HUES48 (cell line): Measurements from ENCODE around the gene RPS8.
A peak's percentile ranks its signal among the peaks of the same experiment; 100 is the strongest.
"Not testable (repeated sequence)": the region's sequence is repeated elsewhere in the genome, so short reads cannot be mapped to it uniquely, and the experiment has no call there.

Source experiments
- H3K27ac ChIP-seq: one replicate; pipeline ENCODE4 v1.7.0; 2013; ENCODE audit warnings: low read depth, low read length, inconsistent platforms
- H3K27me3 ChIP-seq: 2 replicates; pipeline ENCODE4 v1.6.1; 2013; ENCODE audit warnings: mild to moderate bottlenecking, low read length; ENCODE audit not compliant: control insufficient read depth, insufficient read depth
- H3K36me3 ChIP-seq: 2 replicates; pipeline ENCODE4 v1.6.1; 2013; ENCODE audit warnings: low read length; ENCODE audit not compliant: control insufficient read depth, insufficient read depth
- H3K4me1 ChIP-seq: 2 replicates; pipeline ENCODE4 v1.6.1; 2013; ENCODE audit warnings: mild to moderate bottlenecking, low read length; ENCODE audit not compliant: control insufficient read depth, insufficient read depth
- H3K4me3 ChIP-seq: 2 replicates; pipeline ENCODE4 v1.5.1; 2013; ENCODE audit warnings: mild to moderate bottlenecking, low read depth, low read length
- H3K9ac ChIP-seq: 2 replicates; pipeline ENCODE4 v1.6.1; 2013; ENCODE audit warnings: mild to moderate bottlenecking, low read depth, low read length, moderate library complexity
- H3K9me3 ChIP-seq: 2 replicates; pipeline ENCODE4 v1.6.1; 2013; ENCODE audit warnings: low read length; ENCODE audit not compliant: control insufficient read depth, insufficient read depth

Gene RPS8

DNA sequence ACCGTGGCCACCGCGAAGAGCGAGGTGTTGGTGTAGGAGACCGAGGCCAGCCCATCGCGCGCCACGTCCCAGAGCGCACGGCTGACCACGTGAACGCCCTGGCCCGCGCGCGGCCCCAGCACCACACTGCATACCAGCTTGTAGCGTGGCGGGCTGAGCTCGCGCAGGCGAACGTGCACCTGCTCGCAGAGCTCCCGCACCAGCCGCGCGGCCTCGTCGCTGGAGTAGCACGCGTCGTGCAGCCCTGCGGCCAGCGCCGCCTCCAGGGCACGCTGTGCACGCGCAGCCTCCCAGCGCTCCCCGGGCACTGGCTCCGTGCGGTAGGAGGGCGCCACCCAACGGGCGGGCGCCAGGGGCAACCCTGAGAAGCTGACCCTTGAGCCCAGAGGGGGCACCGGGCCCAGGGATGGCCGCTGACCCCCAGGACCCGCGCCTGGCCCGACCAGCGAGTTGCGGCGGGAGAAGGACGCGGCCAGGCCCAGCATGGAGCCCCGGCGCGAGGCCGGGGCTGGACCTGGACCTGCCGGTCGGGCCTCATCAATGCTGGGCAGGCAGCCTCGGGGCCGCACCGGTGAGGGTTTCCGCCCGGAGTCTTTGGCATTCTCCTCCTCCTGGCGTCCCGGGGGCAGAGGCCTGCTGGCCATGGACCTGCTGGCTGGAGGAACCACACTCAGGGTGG is 30.8 kb downstream of the RPS8 start:
- Histone ChIP-seq H3K36me3 (peaks cover 40% of the 10 kb centered on the region), H3K4me3 (no peak overlapping the region), H3K9ac (no peak overlapping the region), H3K27me3 (no peaks in the 10 kb centered on the region), H3K4me1 (peaks cover 33% of the 10 kb centered on the region), H3K9me3 (no peaks in the 10 kb centered on the region), H3K27ac (peak overlapping the region; percentile 98)

DNA sequence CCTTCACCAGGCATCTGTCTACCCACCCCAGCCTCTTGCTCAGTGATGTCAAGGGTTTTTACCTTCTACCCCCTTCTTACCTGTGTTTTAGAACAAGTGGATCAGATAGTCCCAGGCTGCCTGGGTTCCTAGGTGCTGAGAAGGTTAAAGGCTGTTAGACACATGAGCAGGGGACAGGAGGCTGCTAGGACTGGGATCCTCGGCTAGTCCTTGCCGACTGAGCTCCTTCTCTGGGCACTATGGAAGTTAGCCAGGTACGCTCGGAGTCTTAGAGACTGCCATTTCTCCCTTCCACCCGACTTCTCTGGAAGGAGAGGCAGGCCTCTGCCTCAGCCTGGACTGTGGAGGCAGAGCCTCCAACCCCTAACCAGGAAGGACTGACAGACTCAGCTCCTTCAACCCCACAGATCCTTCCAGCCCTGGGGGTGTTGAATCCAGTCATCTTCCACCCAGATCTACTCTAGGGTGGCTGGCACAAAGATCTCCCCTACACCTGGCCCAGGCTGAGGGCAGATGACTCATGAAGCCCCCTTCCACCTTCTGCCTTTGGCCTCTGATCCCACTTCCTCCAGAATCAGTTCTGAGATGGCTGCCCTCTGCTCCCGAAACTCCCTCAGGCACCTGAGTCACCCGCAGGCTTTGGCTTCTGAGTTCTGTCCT is 31.5 kb downstream of the RPS8 start, which contains the start of gene DYNLT4:
Gene DYNLT4, minus strand, starts transcription at position 648 of the 660 bp plus-strand sequence. CDS start 683 bp downstream, outside the sequence.
- Histone ChIP-seq H3K27me3 (no peaks in the 10 kb centered on the region), H3K4me1 (peaks cover 33% of the 10 kb centered on the region), H3K9me3 (no peaks in the 10 kb centered on the region), H3K27ac (peak within 1 kb of the TSS; percentile 98), H3K9ac (peak within 1 kb of the TSS; percentile 67), H3K36me3 (peaks cover 39% of the 10 kb centered on the region), H3K4me3 (no peak within 1 kb of the TSS)

DNA sequence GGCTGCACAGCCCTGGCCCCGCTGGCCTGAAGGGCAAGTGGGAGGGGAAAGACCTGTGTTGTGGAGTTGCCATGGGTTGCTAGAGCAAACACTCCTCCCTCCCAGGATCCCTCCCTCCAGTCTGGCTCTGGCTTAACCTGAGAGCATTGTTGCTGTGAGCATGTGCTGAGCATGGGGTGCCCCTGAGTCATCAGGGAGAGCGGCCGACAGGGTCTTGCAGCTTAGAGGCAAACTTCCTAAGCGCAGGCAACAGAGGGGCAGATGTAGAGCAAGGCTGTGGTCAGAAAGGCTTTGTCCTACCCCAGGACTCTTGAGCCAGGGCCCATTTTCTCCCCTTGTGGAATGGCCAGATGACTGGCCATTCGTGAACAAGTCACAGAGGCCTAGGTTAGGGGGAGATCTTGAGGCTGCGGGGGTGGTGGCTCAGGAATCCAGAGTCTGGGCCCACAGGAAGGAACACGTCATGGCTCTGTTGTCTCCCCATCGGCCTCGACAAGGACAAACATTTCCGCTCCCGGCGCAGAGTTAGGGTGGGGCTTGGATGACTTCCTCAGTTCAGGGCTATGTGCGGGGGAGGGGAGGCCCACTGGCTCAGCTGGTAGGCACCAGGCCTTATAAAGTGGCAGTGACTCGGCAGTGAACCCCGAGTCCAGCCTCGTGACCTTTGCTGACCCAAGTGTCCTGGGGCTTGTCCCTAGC is 32.2 kb downstream of the RPS8 start:
- Histone ChIP-seq H3K9me3 (no peaks in the 10 kb centered on the region), H3K27me3 (no peaks in the 10 kb centered on the region), H3K27ac (peak overlapping the region; percentile 98), H3K4me1 (peaks cover 33% of the 10 kb centered on the region), H3K4me3 (no peak overlapping the region), H3K9ac (peak overlapping the region; percentile 67), H3K36me3 (peaks cover 33% of the 10 kb centered on the region)

DNA sequence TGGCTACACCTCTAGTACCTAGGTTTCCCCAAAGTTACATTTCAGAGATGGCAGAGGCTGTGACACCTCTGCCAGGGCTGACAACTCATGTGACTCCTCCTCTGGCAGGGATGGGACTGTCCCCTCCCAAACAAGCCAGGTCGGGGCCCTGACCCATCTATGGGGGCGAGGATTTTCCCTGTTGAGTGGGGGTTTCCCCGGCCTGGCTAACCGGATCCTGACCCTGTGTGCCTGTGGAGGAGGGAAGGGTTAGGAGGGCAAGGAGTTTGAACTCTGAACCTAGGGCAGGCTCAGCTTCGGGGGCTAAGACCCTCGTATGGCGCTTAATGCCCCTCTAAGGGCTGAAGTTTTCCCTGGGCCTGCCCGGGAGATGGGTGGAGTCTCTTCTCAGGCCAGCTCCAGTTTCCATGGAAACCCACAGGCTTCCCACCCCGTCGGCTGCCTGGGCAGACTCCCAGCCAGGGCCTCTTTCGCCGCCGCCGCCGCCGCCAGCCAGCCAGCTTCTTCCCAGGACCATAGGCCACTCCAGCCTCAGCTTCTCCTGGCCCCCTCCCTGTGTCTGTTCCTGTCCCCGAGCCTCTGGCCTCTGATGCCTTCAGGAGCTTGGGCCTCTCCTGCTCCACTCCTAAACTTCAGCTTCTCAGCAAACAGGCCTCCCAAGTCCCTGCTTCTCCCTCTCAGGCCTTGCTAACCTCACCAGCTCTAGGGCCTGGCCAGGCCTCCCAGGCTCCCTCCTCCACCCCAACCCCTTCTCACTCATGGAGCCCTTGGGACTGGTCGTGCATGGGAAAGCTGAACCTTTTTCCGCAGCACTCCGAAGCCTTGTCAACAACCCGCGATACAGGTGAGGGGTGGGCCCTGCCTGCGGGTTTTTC is 33.0 kb downstream of the RPS8 start, which contains the start of gene BTBD19:
Gene BTBD19, plus strand, starts transcription at position 461 of the 875 bp plus-strand sequence. Its CDS starts 298 bp downstream, at position 759.
- Histone ChIP-seq H3K36me3 (peaks cover 25% of the 10 kb centered on the region), H3K4me1 (peaks cover 38% of the 10 kb centered on the region), H3K27ac (peak within 1 kb of the TSS; percentile 98), H3K9ac (peak within 1 kb of the TSS; percentile 67), H3K9me3 (no peaks in the 10 kb centered on the region), H3K4me3 (peak within 1 kb of the TSS; percentile 23; the same call in 1 of the 2 replicates), H3K27me3 (0 out of 2 replicates have a peak, but pooled peaks cover 4% of the 10 kb centered on the region)

DNA sequence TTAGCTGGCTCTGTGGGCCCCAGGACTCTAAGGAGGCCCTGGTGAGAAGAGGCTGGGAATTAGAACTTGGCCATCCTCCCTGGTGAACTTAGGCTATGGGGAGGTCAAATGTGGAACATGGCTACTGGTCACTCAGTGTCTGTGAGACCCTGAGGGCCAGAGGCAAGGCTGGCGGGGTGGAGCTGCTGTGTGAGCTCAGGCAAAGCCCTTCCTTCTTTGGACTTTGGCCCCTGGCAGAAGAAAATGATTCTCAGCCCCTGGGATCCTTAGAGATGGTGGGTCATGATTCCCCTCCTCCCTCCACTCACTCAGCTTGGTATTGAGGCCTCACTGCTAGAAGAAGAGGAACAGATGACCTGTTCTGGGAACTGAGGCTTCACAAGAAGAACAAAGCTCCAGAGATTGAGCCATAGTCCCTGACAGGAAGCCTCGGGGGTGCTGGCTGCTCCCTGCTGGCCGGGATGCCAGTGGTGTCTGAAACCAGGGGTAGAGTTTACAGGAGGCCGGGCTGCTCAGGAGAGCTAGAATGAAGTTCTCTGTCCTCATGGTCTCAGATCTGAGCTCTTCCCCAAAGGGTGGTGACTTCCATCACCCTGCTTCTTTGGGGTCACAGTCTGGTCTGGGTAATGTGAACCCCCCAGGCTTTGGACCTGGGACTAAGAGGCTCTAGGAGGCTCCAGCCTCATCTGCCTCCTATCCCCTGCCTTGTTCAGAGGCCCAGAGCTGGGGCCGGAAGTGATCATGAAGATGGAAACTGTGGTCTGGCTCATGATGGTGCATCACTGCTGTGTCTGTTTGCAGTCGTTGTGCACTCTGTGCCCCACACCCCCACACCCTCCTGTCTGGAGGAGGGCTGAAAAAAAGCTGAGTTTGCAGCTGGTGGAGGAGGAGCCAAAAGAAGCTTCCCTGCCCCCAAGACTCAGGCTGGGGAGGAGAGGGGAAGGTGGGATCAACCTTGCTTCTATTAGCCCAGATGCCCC is 33.9 kb downstream of the RPS8 start:
- Histone ChIP-seq H3K27me3 (0 out of 2 replicates have a peak, but pooled peaks cover 4% of the 10 kb centered on the region), H3K4me3 (no peak overlapping the region), H3K27ac (peak overlapping the region; percentile 98), H3K9me3 (no peaks in the 10 kb centered on the region), H3K36me3 (peaks cover 17% of the 10 kb centered on the region), H3K4me1 (peaks cover 40% of the 10 kb centered on the region), H3K9ac (no peak overlapping the region)

DNA sequence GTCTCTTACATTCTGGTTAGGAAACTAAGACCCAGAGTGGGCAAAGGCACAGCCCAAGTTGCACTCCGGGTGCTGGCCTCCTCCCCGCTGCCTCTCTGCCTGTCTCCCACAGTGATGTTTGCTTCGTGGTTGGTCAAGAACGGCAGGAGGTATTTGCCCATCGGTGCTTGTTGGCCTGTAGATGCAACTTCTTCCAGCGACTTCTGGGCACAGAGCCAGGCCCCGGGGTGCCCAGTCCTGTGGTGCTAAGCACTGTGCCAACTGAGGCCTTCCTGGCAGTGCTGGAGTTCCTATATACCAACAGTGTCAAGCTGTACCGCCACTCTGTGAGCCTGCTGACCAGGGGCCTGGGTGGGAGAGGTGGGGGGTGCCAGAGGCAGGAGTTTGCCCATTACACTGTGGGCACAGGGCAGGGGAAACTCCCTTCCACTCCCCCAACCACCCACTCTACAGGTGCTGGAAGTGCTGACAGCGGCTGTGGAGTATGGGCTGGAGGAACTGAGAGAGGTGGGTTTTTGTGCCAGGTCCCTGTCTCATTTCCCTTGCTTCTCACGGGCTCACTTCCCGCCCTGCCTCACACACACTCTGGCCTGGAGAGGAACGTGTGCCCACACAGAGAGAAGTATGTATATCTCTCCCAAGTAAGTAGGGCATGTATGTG is 34.9 kb downstream of the RPS8 start:
- Histone ChIP-seq H3K27me3 (0 out of 2 replicates have a peak, but pooled peaks cover 4% of the 10 kb centered on the region), H3K9ac (no peak overlapping the region), H3K27ac (no peak overlapping the region), H3K4me1 (peaks cover 40% of the 10 kb centered on the region), H3K4me3 (no peak overlapping the region), H3K36me3 (peaks cover 13% of the 10 kb centered on the region), H3K9me3 (no peaks in the 10 kb centered on the region)

DNA sequence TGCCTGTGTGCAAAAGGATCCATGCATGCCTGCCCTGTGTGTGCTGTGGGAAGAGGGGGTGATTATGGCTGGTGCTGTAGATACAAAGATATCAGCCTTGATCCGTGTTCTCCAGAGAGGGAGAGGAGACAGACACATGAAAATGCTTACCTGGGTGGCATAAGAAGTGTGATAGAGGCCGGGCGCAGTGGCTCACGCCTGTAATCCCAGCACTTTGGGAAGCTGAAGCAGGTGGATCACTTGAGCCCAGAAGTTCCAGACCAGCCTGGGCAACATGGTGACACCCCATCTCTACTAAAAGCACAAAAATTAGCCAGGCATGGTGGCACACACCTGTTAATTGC is 35.4 kb downstream of the RPS8 start:
- peaks cover 40% of the 10 kb centered on the region for H3K4me1 ChIP-seq
- not testable (repeated sequence) for H3K9ac ChIP-seq, H3K9me3 ChIP-seq, H3K27ac ChIP-seq, H3K4me3 ChIP-seq, H3K27me3 ChIP-seq
- peaks cover 10% of the 10 kb centered on the region; the same call in 1 of the 2 replicates for H3K36me3 ChIP-seq

DNA sequence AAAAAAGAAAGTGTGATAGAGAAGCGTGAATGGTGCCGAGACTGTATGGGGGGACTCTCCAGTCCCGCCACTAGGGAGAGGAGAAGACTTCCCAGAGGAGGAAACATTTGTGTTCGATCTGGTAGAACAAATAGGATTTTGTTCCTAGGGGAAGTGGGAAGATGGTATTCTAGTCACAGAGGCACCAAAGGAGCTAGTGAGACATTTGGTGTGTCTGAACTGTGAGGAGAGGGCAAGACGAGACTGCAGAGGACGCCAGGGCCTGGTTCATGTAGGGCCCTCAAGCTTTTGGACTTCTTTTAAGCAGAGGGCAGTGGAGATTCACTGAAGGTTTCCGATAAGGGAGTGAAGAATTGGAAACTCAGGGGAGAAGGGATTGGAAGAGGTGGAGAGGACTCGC is 35.9 kb downstream of the RPS8 start:
- peaks cover 7% of the 10 kb centered on the region; the same call in 1 of the 2 replicates for H3K36me3 ChIP-seq
- H3K27ac ChIP-seq: no peak overlapping the region
- no peak overlapping the region for H3K9ac ChIP-seq
- peaks cover 40% of the 10 kb centered on the region for H3K4me1 ChIP-seq
- H3K9me3 ChIP-seq: no peaks in the 10 kb centered on the region
- H3K4me3 ChIP-seq: no peak overlapping the region
- H3K27me3 ChIP-seq: 0 out of 2 replicates have a peak, but pooled peaks cover 4% of the 10 kb centered on the region

DNA sequence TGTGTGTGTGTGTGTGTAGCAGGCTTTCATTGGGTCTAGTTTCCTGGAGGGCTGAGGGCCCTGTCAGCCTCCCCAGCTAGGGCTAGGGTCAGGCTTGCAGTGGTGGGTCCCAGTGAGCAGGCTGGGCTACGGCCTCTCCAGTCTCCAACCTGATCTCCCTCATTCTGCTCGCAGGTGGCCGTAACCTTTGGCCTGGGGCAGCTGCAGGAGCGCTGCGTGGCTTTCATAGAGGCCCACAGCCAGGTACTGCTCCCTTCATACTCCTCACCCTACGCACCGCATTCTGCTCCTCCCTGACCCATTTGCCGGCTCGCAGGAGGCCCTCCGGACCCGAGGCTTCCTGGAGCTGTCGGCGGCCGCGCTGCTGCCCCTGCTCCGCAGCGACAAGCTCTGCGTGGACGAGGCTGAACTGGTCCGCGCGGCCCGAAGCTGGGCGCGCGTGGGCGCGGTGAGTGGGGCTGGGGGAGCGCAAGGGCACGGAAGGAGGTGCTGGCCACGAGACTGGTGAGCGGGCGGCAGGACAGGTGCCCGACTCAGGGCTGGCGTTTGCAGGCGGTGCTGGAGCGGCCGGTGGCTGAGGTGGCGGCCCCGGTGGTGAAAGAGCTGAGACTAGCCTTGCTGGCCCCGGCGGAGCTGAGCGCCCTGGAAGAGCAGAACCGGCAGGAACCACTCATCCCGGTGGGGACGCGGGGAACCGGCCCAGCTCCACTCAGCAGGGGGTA is 37.6 kb downstream of the RPS8 start:
- H3K9me3 ChIP-seq: no peaks in the 10 kb centered on the region
- H3K9ac ChIP-seq: no peak overlapping the region
- no peaks in the 10 kb centered on the region for H3K36me3 ChIP-seq
- H3K27me3 ChIP-seq: 0 out of 2 replicates have a peak, but pooled peaks cover 4% of the 10 kb centered on the region
- H3K27ac ChIP-seq: no peak overlapping the region
- peaks cover 26% of the 10 kb centered on the region for H3K4me1 ChIP-seq
- peak overlapping the region; percentile 59 for H3K4me3 ChIP-seq
